HG03108 (cell line): ENCODE data around the gene TCF23.
"Not testable (repeated sequence)": the region's sequence is repeated elsewhere in the genome, so short reads cannot be mapped to it uniquely, and the experiment has no call there.

ENCODE experiments used
- ATAC-seq: cut with Tn5 transposase; IDR thresholded peaks from one replicate; pipeline ENCODE4 v1.9.1; 2021; ENCODE audit warnings: moderate library complexity; ENCODE audit not compliant: unreplicated experiment

The TCF23 gene

DNA sequence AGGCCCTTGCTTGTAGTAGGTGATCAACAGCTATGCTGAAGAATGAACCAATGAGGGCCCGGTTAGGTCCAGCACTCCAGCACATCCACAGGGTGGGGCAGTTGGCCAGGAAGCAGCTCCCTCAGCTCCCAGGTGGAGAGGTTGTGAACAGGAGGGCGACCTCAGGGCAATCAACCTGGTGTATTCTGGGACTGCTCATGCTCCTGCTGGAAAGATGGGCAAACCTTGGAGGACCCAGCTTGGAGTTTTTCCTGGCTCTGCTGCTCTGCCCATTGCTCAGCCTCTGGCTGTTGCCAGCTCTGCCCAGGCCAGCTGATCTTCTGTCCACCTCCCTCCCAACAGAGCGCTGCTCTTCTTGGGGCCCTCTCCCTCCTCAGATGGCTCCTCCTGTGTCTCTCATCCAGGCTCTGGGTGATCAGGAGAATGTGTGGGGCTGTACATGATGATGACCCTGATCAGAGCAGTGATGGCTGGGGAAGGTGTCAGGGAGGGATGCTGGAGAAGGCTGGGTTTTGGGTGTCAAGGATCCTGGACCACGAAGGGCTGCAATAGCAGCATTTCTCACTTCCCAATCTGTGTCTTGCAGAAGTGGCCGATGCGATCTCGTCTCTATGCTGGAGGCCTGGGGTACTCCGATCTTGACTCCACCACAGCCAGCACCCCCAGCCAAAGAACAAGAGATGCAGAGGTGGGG is 3.4 kb downstream of the TCF23 start:
- ATAC-seq, result no peak

DNA sequence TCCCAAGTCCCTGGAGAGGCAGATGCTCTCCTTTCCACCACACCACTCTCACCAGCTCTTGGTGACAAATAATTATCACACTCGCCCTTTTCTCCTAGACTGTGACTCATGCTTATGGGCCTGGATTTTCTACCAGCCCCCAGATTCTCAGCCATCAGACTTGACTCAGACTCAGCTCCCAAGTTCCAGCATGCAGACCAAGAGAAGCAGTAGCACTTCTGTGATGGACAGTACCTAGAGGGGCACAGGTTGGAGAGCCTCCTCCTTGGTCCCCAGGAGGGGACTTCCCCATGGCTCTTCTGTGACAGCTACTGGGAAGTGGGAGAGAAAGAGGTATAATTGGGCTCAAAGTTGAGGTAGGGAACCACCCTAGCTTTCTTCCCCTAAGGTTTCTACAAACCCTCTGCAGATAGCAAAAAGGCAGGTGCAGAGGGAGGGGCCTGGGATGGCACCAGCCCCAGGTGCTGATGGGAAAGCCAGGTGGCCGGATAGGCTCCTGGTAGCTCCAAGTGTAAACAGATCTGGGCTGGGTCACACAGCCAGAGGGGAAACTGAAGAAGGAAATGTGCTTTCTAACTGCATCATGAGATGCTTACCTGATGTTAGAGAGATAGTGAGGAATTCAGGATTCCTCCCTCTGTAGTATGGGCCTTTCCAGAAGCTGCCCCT is 4.1 kb downstream of the TCF23 start:
- ATAC-seq, result no peak

DNA sequence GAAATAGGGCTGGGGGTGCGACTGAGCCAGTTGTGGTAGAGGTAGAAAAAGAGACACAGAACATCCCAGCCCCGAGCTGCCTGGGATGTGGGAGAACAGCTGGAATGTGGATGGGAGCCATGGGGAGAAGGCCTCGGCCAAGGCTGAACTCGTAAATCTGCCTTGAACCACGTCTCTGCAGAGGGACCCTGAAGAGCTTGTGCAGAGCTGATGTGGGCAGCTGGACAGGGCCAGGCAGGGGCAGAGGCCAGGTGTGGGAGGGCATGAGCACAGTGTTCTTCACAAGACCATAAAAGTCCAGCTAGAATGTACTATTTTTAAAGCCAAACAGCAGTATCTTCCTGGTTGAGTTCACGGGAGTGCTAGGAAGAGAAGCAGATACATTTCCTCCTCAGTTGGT is 5.7 kb downstream of the TCF23 start:
- ATAC-seq, result no peak

DNA sequence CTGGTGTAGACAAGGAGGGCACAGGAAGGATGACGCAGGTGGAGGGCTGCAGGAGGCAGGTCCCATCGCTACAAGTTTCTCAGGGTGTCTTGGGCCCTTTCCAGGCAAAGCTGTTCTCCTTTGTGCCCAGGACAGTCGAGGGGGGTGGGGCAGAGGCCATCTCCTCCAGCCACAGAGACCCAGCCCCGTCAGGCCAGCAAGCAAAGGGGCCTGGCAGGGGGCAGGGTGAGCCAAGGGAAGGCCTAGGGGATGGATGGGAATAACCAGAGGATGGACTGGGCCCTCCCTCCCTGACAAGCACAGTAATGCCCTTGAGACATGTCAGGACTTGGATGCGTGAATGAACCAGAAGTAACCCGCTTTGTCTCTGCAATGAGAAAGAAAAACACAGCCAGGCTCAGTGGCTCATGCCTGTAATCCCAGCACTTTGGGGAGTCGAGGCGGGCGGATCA is 6.3 kb downstream of the TCF23 start:
- no peak for ATAC-seq

DNA sequence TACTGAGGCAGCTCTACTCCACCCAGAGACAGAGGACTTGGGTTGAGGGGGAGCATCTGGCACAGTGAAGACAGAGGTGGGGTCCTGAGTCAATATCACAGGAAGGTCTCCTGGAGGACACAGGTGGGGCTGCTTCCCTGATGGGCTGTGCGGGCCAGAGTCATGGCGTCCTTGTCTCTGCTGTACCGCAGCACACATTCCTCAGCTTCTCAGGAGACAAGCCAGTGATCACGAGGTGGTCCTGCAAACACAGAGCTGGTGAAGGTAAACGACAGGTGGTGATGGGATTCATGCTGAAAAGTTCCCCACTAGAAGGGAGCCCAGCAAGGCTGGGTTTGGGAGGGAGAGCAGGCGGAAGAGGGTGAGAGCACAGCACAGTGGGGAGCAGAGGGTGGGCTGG is 9.7 kb downstream of the TCF23 start:
- no peak for ATAC-seq

DNA sequence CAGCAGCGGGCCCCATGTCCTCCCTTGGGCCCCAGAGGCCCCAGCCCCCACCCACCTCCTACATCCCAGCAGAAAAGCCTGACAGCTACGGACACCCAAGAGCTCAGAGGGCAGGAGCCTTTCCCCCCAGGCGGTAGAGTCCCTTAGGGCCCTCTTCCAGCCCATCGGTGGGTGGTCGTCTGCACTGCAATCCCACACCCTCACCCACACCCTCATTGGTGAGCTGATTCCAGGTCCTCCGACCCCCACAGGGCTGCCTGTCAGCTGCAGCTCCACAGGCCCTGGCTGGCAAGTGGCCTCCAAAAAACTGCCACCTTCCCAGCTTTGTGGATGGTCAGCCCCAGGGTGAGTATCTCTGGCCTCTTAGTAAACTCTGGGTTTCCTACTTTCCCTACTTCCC is 10.5 kb downstream of the TCF23 start:
- no peak for ATAC-seq

DNA sequence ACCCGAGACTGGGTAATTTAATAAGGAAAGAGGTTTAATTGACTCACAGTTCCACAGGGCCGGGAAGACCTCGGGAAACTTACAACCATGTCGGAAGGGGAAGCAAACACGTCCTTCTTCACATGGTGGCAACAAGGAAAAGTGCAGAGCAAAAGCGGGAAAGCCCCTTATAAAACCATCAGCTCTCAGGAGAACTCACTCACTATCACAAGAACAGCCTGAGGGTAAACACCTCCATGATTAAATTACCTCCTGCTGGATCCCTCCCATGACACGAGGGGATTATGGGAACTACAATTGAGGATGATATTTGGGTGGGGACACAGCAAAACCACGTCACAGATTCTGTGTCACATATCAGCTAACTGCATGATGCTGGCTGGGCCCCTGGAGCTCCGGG is 11.4 kb downstream of the TCF23 start:
- ATAC-seq, result no peak

DNA sequence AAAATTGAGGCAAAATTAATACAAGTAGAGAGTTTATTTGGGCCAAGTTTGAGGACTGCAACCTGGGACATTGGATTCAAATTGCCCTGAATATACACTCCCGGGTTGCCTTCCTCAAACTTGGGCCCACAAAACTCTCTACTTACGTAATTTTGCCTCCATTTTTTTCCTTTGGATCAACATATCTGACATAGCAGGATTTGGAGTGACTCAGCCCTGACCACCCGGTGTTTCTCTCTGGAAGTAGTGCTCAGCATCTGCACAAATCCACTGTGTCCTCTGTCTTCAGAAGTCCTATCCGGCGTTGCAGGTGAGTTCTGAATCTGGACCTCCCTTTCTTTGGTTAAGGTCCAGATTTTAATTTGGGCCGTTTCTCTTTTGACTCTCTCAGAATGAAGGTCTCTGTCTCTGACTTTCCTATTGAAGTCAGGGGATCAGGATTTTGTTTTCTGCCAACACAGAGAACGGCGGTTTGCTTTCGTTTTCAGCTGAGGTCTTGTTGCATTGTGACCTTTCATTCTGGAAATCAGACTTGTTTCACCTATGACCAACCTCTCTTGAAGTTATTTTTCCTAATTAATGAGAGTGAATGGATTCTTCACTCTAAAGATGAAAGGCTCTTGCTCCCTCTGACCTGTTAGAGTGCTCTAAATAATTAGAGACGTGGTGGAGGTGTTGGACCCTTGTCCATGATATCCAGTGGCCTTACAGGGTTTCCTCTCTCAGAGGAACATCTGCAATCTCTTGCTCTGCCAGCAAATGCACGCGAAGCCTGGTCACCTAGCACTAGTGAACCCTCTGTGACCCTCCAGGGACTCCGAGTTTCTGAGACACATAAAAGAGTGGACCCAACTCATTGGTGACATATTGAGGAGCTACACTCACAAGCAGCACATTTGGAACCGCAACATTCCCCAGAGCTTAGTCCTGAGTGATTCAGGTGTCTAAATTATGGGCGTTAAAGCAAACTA is 13.6 kb downstream of the TCF23 start:
- ATAC-seq, result no peak

DNA sequence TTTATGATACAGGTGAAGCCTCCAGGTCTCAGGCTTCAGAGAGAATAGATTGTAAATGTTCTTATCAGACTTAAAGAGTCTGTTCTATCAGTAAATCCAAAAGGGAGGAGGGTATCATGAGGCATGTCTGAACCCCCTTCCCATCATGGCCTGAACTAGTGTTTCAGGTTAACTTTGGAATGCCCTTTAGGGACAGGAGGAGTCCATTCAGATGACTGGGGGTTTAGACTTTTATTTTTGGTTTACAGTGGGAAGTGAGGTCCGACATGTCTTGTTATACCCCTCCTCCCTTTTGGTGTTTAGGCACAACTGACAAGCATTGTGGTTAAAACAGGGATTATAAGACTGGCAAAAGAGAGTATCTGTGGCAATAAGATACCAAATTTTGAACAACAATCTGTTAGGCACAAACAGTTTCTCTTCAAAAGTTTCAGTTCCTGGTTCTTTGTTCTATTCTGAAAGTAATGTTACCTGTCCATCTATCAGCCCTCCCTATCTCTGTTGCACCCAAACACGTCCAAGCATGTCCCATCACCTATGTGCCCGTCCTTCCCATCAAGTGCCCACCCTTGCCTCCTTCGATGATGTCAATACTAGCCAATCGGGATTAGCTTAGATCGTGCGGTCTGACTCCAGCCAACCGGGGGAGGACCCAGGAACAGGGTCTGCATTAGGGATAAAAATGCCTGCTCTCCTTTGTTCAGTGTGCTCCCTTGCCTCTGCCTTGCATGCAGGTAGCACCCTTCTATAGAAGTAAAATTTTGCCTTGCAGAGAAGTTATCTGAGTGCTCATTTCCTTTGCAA is 16.4 kb downstream of the TCF23 start:
- no peak for ATAC-seq

DNA sequence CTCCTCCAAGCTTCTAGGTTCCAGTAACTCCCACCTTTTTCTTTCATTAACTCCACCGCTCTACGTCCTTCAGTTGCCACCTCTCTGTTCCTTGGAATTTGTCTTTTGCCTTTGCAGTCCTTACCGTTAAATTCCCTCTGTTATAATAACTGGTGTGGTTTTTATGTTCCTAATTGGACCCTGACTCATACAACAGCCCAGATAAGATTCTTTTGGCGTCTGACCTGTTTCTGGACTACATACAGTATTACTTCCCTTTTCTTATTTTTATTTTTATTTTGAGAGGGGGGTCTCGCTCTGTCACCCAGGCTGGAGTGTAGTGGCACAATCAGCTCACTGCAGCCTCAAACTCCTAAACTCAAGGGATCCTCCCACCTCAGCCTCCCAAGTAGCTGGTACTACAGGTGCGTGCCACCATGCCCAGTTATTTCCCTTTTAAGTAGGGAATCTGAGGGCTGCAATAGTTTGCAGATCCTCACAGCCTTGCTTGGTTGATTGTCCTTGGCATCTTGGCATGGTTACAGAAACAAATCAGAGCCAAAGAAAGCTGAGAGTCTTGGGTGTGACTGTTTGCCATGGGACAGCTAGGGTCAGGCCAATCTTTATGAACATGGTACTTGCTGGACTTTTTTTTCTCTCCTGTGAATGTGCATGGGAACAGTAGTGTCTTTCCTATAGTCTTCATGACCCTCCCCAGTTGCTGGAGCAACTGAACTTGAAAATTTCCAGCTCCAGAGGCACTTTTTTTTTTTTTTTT is 22.0 kb downstream of the TCF23 start:
- no peak for ATAC-seq

DNA sequence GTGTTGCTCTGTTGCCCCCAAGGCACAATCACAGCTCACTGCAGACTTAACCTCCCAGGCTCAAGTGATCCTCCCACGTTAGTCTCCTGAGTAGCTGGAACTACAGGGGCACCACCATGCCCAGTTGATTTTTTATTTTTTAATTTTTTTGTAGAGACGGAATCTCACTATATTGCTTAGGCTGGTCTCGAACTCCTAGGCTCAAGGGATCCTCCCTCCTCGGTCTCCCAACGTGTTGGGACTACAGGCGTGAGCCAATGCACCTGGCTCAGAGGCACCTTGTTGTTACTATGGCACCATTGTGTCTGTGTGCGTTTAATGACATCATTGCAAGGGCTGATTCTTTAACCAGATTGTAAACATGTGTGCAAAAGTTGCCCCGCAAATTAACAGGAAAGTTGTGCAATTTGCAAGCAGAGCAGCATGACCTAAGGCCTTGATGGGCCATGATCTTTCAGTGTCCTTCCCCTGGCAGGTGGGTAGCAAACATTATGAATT is 22.6 kb downstream of the TCF23 start:
- no peak for ATAC-seq

DNA sequence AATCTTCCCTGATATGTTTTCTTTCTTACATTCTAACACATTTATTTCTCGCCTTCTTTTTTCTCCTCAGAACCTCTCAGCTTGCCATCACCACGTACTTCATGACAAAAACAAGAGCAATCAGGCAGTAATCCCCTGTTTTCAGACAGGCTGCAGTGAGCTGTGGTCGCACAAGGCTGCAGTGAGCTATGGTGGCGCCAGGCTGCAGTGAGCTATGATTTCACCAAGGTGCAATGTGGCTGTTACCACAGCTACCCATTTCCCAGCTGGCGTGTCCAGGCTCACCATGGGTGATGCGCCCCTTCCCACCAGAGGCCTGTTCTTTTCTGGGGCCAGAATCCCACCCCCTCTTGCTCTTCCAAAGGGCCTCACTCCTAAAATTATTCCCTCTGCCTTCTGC is 25.8 kb downstream of the TCF23 start:
- ATAC-seq, result no peak

DNA sequence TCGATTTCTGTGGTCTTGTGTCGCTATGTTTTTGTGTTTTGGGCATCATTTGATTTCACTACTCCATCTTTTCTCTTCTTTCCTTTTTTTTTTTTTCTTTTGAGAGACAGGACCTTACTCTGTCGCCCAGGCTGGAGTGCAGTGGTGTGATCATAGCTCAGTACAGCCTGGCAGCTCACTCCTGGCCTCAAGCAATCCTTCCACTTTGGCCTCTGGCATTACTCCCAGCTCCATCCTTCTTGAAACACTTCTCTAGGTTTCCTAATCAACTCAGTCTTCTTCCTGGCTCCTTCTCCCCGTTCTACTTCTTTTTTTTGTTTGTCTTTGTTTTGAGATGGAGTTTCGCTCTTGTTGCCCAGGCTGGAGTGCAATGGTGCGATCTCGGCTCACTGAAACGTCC is 26.5 kb downstream of the TCF23 start:
- ATAC-seq, result no peak

DNA sequence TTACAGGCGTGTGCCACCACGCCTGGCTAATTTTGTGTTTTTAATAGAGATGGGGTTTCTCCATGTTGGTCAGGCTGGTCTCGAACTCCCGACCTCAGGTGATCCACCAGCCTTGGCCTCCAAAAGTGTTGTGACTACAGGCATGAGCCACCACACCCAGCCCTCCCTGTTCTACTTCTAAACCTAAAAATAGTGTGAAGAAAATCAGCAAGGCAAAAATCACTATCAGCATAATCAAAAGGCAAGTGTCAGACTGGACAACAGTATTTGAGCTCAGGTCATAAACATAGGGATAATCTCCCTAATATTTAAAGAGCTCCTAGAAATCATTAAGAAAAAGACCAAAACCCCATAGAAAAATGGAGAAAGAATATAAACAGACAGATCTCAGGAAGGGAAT is 27.0 kb downstream of the TCF23 start:
- ATAC-seq, result not testable (repeated sequence)

DNA sequence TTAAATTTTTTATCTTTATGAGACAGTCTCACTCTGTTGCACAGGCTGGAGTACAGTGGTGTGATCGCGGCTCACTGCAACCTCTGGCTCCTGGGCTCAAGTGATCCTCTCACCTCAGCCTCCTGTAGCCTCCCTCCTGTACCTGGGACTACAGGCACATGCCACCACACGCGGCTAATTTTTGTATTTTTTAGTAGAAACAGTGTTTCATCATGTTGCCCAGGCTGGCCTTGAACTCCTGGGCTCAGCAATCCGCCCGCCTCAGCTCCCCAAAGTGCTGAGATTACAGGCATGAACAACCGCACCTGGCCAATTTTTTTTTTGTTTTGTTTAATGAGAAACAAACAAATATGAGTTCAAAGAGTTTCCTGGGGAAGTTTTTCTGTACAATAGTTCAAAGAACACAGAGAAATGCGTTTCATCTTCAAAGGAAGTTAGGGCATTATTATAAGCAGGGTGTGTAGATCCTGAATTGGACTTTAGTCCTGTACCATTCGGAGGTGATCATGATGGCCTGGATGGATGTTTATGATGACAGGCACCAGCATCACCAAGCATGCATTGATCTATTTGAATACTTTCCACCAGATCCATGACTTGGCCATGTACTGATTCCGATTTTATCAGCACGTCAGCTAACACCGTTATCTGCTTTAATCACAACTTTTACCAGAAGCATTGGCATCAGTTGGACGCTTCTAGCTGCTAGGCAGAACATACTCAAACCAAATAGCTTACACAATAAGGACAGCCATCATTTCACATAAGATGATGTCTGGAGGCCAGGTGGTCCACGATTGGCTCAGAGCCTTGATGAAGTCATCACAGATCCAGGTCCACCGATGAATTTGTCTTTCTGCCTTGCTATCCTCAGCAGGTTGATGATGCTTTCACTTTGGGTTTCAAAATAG is 28.9 kb downstream of the TCF23 start:
- no peak for ATAC-seq

DNA sequence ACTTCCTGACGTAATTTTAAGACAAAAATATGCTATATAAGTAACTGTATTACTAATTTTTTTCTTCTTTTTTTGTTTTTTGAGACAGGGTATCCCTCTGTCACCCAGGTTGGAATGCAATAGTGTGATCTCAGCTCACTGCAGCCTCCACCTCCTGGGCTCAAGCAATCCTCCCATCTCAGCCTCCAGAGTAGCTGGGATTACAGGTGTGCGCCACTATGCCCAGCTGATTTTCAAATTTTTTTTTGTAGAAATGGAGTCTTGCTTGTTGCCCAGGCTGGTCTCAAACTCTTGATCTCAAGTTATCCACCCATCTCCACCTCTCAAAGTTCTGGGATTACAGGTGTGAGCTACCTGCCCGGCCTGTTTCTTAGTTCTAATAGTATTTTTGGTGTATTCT is 29.7 kb downstream of the TCF23 start:
- ATAC-seq, result no peak

DNA sequence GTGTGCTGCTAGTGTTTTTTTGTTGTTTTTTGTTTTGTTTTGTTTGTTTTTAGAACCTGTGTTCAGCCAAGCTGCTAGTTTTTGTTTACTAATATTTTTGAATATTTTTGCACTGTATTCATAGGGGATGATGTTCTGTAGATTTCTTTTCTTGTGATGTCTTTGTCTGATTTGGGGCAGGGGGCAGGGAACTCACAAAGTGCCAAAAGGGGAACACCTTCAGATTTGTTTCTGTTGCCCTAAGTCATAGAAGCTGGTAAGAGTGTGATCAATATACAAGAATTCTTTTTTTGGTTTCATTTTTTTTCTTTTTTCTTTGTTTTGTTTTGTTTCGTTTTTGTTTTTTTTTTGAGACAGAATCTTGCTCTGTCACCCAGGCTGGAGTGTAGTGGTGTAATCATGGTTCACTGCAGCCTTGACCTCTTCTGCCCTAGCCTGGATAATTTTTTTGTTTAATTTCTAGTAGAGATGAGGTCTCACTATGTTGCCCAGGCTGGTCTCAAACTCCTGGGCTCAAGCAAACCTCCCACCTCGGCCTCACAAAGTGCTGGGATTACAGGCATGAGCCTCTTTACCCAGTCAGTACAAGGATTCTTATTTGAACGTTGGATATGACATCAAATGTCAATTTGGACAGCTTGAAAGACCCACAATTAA is 30.7 kb downstream of the TCF23 start:
- no peak for ATAC-seq

DNA sequence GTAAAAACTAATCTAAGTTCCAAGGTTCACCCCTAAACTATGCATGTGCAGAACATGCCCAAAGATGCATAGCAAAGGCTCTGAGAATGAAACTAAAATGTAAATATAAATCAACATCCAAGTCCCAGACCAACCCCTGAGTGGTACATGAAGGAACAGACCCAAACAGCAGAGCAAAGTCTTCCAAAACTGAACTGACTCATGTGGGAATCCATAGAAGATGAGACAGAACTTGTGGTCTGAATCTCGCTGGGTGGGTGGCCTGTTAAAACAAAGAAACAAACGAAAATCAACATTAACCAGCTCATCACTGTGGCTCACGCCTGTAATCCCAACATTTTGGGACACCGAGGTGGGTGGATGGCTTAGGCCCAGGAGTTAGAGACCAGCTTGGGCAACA is 33.5 kb downstream of the TCF23 start:
- ATAC-seq, result no peak
